Fibroblast of skin of right quadriceps (primary cell): ENCODE data around the gene RCHY1.
"Not testable (repeated sequence)": the region's sequence is repeated elsewhere in the genome, so short reads cannot be mapped to it uniquely, and the experiment has no call there.

Experiments
- DNase-seq: peaks from one replicate; pipeline ENCODE4 v3.0.0-alpha.2; 2013

RCHY1 gene

DNA sequence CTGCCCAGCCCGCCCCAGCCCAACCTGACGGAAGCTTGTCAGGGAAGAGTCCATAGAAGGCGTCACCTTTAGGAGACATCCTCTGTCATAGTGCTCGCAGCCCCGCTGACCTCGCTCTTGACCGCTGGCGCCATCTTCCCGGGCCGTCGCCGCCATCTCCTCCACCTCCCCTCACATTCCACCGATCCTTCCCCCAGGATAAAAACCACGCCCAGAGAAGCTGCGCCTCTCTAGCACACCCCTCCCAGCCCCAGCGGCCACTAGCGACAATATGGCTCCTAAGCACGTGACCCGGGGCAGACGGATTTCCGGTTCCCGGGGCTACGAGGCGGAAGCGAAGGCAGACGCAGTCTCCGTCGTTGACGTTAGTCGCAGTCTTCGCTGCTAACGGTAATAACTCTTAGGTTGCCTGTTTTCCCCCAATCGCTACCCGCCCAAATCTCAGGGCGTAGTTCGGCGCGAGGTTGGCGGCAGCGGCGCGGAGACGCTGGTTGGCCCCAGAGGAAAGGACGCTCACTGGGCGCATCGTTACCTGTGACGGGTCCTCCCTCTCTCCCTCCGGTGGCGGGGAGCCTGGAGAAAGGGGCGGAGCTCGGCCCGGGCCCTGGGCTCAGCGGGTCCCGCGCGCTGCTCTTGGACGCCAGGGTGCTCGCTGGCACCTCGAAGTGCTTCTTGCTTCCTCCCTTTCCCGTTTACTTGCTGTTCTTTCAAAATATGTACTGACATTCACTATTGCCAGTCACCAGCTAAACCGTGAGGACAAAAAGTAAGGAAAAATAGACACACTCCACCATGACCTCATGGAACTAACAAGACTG is at the start of gene RCHY1, which contains the start of gene THAP6:
Gene RCHY1, minus strand, starts transcription at position 273 of the 818 bp plus-strand sequence. Its CDS starts 117 bp downstream, at position 156.
Gene THAP6, plus strand, starts transcription at position 343 of the 818 bp plus-strand sequence. CDS start 980 bp downstream, outside the sequence.
- DNase-seq = peak; percentile 96

DNA sequence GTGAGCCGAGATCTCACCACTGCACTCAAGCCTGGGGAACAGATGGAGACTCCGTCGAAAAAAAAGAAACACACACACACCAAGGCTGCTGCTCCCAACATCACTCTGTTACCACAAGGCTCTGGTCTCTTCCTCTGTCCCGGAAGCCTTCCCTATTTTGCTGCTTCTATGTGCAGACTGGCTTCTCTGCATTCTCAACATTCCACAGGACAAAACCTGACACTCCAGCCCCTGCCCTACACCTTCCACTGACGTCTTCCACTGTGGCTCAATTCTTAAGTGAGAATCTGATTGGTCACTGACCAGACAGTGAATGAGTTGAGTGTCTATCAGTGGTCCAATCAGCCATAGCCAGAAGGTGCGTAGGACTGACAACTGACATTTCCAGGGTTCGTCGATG is 47.6 kb upstream of the RCHY1 start:
- DNase-seq = peak; percentile 11

DNA sequence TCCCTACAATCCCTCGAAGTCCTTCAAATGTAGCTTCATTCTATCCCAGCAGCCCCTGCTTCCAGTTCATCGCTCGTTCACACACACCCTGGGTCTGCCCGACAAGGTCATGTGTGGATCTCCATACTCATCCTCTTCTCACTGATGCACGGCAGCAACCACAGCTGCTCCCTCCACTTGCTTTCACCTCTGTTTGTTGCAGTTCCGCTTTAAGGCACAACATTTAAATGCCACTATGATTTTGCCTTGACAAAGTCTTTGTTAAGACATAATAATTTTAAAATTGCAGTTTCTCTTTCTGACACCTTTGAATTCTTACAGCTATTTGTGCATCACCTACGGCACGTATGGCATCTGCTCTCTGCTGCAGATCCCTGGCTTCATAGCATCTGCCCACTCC is 43.5 kb upstream of the RCHY1 start:
- DNase-seq = no peak

DNA sequence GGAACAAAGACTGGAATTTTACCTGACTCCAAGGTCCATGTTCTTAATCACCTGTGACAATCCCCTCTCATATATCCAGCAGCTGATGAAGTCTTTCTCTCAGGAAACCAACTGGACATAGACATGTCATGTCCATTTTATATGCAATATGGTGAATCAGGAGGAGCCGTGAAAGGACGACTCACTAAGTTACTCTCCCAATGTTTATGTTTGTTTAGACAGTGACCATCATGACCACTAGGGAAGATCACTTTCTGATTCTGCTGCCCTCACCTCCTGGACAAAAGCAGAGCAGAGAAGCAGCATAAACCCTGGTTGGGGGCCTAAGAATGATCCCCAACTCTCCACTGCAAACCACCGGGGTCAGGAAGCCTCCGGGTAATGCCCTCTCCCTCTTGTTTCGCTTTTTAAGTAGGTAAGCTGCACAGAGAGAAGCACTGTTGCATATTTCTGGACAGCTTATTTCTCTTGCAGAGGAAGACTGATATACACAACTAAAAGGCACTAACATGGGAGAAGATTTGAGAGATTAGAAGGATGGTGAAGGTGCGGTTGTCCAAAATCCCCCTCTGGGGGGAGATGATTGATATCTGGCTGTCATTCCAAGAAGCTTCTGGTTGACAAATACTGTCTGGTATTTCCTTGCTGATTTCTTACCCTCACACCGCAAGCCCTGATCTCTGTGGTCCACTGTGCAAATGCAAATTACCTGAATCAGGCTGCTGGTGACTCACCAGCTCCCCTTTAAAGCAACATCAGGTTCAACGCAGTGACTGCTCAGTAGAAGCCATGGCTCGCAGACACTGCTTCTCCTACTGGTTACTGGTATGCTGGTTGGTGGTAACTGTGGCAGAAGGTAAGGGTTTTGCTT is 41.3 kb upstream of the RCHY1 start, which contains the start of gene ODAPH:
Gene ODAPH, plus strand, starts transcription at position 773 of the 871 bp plus-strand sequence. Its CDS starts 17 bp downstream, at position 790.
- peak; percentile 43 for DNase-seq

GRCh38 chr4:75552452-75552851 is 38.2 kb upstream of the RCHY1 start:
- DNase-seq = no peak

DNA sequence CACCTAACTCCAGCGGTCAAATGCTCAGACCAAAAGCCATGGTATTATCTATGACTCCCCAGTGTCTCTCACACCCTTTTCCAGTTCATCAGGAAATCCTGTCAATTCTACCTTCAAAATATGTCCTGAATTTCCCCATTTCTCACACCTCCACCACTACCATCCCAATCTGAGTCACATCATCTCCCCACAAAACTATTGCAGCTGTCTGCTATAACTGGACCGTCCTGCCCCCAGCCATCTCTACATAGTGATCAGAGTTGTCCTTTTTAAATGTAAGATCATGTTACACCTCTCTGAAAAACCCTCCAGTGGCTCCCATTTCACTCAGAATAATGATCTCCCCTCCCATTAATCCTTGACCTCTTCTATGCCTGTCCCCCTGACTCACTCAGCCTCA is 34.8 kb upstream of the RCHY1 start:
- DNase-seq = no peak

DNA sequence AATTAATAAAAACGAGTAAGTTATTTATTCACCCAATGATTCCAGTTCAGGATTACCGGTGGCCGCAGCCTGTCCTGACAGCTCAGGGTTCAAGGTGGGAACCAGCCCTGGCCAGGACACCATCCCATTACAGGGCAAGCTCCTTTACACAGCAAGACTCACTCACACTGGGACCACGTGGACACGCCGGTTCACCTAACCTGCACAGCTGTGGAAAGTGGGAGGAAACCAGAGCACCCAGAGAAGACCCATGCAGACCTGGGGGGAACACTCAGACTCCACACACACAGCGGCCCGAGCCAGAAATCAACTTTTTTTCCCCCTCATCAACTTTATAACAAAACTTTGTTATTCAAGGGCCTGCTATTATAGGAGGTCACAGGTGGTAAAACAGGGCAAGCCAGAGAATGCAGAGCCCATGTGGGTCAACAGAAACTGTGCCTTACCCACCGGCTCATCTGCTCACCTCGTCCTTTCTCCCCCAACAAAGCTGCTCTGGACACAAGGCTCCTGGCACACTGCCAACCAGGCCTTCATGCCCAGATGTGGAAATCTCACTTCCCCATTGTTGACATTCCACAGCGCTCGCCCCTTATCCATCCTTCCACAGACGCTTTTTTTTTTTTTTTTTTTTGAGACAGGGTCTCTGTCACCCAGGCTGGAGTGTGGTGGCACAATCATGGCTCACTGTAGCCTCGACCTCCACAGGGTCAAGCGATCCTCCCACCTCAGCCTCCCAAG is 33.6 kb upstream of the RCHY1 start:
- DNase-seq = peak; percentile 42

GRCh38 chr4:75545526-75545925 is 31.3 kb upstream of the RCHY1 start:
- DNase-seq = peak; percentile 57

- DNase-seq = no peak
Measured at GRCh38 chr4:75544870-75545269, 30.7 kb upstream of the RCHY1 start.

- not testable (repeated sequence) for DNase-seq
Measured at GRCh38 chr4:75544220-75544619, 30.0 kb upstream of the RCHY1 start.

DNA sequence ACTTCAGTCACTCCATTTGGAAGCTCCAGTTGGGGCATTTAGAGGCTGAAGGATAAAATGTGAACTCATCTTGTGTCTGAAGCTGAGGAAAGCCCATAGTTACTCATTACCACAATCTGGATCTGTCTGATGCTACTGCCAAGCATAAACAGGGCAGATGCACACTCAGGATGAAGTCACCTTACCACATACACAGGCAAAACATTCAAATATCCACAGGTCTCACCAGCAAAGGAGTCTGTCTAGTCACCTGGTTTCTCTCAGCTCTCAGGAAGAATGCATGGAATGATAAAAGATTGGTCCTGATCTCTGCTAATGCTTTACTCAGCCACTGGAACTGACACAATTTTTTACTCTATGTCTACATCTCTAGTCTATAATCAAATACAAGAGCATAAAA is 28.6 kb upstream of the RCHY1 start:
- peak; percentile 78 for DNase-seq

DNA sequence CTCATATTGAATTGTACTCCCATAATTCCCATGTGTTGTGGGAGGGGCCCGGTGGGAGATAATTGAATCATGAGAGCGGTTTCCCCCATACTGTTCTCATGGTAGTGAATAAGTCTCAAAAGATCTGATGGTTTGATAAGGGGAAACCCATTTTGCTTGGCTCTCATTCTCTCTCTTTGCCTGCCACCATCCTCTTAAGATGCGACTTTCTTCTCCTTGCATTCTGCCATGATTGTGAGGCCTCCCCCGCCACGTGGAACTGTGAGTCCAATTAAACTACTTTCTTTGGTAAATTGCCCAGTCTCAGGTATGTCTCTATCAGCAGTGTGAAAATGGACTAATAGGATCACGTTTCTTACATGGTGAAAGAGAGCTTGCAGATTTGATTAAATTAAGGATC is 23.1 kb upstream of the RCHY1 start:
- DNase-seq = not testable (repeated sequence)

DNA sequence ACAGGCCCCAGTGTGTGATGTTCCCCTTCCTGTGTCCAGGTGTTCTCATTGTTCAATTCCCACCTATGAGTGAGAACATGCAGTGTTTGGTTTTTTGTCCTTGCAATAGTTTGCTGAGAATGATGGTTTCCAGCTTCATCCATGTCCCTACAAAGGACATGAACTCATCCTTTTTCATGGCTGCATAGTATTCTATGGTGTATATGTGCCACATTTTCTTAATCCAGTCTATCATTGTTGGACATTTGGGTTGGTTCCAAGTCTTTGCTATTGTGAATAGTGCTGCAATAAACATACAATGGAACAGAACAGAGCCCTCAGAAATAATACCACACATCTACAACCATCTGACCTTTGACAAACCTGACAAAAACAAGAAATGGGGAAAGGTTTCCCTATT is 19.7 kb upstream of the RCHY1 start:
- not testable (repeated sequence) for DNase-seq

GRCh38 chr4:75533339-75533887 is 19.2 kb upstream of the RCHY1 start:
- not testable (repeated sequence) for DNase-seq

- not testable (repeated sequence) for DNase-seq
Measured at GRCh38 chr4:75531536-75532143, 17.4 kb upstream of the RCHY1 start.

DNA sequence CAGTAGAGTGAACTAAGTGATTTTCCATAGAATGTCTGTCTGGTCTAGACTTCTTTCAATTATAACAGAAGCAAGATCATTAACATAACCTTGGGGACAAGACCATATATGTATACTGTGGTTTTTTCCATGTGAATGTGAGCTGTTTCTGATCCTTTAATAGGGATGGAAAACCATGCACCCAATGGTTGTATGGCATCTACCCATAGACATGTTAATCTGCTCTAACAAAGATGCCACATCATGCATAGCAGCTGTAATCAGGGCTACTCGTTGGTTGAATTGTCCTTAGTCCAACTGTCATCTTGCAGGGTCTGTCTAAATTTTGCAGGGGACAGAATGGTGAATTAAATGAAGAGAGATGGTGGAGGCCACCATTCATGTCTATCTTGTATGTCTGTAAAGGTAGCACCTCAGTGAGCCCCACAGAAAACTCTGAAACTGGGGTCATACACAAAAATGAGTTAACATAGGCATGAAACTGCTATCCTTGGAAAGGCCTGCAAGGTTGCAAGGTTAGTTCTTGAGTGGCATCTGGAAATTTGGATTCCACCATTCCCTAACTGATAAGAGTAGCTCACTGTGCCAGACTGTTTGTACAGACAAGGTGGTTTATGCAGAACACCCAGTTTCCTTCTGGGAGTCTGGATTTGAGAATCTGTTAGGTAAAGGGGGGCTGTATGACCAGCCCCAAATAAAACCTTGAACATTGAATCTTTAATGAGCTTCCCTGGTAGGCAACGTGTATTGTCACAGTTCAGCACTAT is 16.5 kb upstream of the RCHY1 start:
- no peak for DNase-seq

- no peak for DNase-seq
Measured at GRCh38 chr4:75527482-75527881, 13.3 kb upstream of the RCHY1 start.

DNA sequence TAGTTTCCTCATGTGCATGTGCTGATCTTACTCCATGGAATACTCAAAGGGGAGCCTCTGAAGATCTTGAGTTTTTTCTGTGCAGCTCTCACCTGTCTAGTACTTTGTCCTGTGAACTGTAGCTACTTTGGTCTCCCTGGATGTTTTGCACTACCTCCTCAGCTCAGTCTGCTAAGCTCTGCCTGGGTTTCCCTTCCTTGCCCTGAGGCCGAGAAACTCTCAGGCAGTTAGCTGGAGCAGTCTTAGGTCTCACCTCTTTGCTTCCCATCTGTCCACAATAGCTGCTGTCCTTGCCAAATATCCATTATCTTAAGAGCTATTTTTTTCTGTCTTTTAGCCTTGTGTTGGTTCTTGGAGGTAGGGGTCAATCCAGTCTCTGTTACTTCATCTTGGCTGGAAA is 11.7 kb upstream of the RCHY1 start:
- DNase-seq = no peak

- no peak for DNase-seq
Measured at GRCh38 chr4:75525086-75525485, 10.9 kb upstream of the RCHY1 start.

GRCh38 chr4:75519452-75519851 is 5.2 kb upstream of the RCHY1 start:
- DNase-seq = not testable (repeated sequence)

GRCh38 chr4:75516144-75516543 is 1.9 kb upstream of the RCHY1 start:
- DNase-seq = no peak
